ENCODE data around the gene RSAD2.

RSAD2 gene

DNA sequence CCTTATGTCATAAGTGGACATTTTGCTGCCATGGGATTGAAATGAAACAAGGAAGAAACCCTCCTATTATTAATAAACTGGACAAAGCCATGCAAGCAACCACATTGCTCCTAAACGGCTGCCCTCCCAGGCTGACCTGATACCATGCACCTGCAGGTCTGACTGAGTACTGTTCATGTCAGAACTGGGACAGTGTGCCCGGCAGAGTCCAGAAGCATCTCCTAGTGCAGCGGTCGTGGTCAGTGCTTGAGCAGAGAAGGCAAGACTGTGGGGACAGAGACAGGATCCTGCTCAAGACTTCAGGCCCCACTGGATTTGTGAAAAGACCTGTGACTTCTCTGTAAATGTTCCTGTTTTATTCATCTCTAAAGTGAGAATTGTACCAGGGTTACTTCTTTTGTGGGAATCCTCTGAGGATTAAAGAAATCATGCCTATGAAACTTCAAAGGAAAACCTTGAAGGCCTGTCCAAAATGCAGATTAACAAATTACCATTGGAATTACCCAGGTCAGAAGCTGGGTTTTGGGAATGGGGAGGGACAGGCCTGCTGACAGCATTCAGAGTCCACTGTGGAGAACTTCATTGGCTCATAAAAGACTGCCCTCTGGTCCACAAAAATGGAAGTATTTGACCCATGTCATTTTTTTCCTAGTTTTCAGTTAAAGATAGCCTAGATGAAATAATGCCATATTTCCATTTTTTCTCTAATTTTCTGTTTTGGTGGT is 53.5 kb downstream of the RSAD2 start:
- TF ChIP-seq, protein P1, sequence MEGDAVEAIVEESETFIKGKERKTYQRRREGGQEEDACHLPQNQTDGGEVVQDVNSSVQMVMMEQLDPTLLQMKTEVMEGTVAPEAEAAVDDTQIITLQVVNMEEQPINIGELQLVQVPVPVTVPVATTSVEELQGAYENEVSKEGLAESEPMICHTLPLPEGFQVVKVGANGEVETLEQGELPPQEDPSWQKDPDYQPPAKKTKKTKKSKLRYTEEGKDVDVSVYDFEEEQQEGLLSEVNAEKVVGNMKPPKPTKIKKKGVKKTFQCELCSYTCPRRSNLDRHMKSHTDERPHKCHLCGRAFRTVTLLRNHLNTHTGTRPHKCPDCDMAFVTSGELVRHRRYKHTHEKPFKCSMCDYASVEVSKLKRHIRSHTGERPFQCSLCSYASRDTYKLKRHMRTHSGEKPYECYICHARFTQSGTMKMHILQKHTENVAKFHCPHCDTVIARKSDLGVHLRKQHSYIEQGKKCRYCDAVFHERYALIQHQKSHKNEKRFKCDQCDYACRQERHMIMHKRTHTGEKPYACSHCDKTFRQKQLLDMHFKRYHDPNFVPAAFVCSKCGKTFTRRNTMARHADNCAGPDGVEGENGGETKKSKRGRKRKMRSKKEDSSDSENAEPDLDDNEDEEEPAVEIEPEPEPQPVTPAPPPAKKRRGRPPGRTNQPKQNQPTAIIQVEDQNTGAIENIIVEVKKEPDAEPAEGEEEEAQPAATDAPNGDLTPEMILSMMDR (IDR thresholded peaks at IDR 0.05): no peak

DNA sequence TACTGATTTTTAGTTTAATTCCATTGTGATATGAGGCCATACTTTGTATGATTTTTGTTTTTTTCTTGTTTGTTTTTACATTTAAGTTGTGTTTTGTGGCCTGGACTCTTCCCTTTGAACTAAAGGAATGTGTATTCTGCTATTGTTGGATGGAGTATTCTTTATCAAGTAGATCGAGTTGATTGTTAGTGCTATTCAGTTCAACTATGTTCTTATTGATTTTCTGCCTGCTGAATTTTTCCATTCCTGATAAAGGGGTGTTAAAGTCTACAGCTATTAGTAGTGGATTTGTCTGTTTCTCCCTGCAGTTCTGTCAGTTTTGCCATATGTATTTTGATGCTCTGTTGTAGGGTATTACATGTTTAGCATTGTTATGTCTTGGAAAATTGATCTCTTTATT is 54.2 kb downstream of the RSAD2 start:
- TF ChIP-seq, protein P1 (IDR thresholded peaks at IDR 0.05): no peak

DNA sequence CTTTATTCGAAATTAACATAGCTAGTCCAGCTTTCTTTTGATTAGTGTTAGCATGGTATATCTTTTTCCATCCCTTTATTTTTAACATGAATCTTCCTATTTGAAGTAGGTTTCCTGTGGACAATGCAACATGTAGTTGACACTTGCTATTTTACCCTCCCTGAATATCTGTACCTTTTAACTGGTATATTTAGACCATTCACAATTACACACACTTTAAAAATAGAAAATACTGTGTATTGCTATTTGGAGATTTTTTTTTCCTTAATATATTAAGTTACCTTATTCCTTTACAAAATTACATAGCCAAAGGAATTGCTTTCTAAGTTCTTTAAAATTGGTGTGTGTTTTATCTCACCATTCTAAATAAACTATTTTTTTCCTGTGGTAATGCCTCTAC is 54.6 kb downstream of the RSAD2 start:
- TF ChIP-seq, protein P1 (IDR thresholded peaks at IDR 0.05): no peak

DNA sequence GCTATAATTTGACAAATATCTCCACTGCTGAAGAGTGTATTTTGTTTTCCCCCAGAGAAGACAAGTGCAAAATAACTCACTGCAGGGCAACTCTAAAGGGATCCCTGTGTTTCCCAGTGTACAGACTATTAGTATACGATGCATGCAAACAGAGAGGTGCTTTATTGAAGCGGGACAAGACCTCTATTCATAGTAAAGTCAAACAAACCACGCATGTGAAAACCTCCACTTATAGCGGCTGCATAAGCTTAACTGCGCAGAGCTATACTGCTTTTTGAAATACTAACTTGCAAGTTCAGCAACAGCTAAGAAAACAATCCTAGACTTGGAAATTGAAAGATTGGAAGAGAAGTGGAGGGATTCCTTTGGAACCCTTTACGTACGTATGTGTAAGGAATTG is 55.3 kb downstream of the RSAD2 start:
- TF ChIP-seq, protein P1 (IDR thresholded peaks at IDR 0.05): no peak

DNA sequence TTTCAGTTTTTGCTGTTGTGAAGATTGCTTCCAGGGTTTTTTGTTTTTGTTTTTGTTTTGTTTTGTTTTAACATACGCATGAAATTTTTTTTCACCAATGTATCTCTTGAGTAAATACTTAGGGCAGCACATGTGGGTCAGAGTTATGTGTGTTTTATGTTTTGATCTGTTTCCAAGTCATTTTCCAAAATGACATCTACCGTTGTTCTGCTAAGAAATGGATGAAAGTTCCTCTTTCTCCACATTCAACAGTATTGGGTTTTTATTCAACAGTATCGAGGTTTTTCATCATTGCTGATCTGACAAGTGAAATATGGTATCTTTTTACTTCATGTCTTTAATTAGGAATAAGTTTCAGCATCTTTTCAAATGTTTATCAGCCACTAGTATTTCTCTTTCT is 56.3 kb downstream of the RSAD2 start:
- TF ChIP-seq, protein P1 (IDR thresholded peaks at IDR 0.05): no peak

DNA sequence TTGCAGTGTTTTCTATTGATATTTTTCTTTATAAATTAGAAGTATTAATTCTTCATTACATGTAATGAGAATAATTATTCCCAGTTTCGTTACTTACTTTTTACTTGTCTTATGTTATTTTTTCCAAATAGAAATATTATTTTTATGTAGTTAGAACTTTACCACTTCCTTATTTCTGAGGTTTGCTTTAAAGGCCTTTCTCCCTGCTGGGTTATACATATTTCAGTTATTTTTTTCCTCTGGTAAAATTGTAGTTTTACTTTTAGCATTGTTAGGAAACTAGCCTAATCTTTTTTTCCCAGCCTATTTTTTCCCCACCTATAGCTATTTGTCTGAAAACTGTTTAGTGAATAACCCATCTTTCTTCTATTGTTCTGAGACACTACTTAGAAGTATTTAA is 56.8 kb downstream of the RSAD2 start:
- TF ChIP-seq, protein P1 (IDR thresholded peaks at IDR 0.05): no peak

DNA sequence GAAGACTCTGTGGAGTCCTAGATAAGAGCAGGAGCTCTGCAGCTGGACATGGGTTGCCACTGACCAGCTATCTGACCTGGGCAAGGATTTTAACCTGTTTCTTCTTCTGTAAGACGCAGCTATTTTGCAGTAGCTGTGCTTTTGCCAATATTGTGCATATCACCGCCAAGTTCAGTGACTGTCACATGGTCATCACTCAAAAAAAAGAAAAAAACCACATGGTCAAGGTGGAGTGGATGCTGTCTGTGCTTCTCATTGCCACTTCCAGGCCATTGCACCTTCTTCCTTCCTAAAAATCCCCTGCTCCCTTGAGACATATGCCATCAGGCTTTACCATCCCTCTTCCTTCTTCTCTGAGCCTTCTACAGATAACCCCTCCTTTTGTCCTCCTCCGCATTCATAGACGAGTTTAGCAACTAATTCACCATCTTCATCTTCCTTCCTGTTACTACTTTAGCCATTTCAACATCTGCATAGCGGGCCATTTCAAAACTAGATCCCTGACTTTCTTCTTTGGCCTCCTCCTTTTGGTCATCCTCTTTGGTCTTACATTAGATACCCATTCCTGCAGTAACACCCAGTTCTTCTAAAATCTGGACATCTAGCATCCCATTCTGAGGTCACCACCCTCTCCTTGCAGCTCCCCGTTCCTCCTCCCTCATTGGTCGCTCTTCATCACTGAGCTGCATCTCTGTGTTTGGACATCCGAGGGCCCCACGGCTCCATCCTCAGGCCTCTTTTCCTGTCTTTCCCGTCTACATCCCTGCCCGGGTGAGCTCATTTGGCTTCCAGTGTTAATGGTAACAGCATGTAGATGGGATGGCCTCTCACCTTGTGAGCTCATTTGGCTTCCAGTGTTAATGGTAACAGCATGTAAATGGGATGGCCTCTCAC is 57.4 kb downstream of the RSAD2 start:
- TF ChIP-seq, protein P1 (IDR thresholded peaks at IDR 0.05): no peak
